Esophagus squamous epithelium (tissue), 4 donors: ENCODE measurements around the gene CDK6.

Experiments used
- POLR2A ChIP-seq, 4 donors: fragments of 450-650 bp; IDR thresholded peaks; one replicate each; pipeline ENCODE4 v1.6.1; 2017; ENCODE audit warnings: antibody characterized with exemption in 4 of 4, mild to moderate bottlenecking in 4 of 4, moderate library complexity in 3 of 4
- TF ChIP-seq, protein P1 (sequence below), 6 experiments: fragments of 450-650 bp in 4 of 6; fragments of 200-600 bp in 2 of 6; sonication (generic) in 2 of 6; IDR thresholded peaks; one replicate each; pipeline ENCODE4 v1.5.1; 2016 to 2019; ENCODE audit warnings: antibody characterized with exemption in 6 of 6, mild to moderate bottlenecking in 4 of 6, moderate library complexity in 4 of 6

DNA sequence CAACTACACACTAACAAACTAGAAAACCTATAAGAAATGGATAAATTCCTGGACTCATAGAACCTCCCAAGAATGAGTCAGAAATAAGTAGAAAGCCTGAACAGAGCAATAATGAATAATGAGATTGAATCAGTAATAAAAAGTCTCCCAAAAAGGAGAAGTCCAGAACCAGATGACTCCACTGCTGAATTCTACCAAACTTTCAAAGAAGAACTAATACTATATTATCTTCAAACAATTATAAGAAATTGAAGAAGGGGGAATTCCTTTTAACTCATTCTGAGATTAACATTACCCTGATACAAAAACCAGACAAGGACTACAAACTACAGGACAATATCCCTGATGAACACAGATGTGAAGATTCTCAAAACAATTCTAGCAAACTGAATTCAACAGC lies 47.8 kb upstream of the CDK6 start:
- TF ChIP-seq, protein P1, sequence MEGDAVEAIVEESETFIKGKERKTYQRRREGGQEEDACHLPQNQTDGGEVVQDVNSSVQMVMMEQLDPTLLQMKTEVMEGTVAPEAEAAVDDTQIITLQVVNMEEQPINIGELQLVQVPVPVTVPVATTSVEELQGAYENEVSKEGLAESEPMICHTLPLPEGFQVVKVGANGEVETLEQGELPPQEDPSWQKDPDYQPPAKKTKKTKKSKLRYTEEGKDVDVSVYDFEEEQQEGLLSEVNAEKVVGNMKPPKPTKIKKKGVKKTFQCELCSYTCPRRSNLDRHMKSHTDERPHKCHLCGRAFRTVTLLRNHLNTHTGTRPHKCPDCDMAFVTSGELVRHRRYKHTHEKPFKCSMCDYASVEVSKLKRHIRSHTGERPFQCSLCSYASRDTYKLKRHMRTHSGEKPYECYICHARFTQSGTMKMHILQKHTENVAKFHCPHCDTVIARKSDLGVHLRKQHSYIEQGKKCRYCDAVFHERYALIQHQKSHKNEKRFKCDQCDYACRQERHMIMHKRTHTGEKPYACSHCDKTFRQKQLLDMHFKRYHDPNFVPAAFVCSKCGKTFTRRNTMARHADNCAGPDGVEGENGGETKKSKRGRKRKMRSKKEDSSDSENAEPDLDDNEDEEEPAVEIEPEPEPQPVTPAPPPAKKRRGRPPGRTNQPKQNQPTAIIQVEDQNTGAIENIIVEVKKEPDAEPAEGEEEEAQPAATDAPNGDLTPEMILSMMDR (IDR thresholded peaks at IDR 0.05) = no peak
- no peak for TF ChIP-seq POLR2A (IDR thresholded peaks at IDR 0.05)
